Measurements from ENCODE around the gene WASHC2A. TPM values are rescaled to one million over a fixed set of nuclear protein-coding genes. Genes with fewer than 3 reads are reported as not detected.
"Not testable (repeated sequence)": the region's sequence is repeated elsewhere in the genome, so short reads cannot be mapped to it uniquely, and the experiment has no call there.

Gene WASHC2A
- 10 to 100 TPM; 21.3 to 27.9 (median 26.3) TPM for total RNA-seq

GRCh38 chr10:50067546-50068351 lies at the start of gene WASHC2A:
Gene WASHC2A, plus strand, starts transcription at chr10:50067954. Its CDS starts 52 bp downstream, at chr10:50068006.
- not testable (repeated sequence) for H3K4me1 Mint-ChIP-seq (ENCODE audit: low read depth); H3K36me3 Mint-ChIP-seq (ENCODE audit: insufficient read depth); H3K27me3 Mint-ChIP-seq (ENCODE audit: low read depth); H3K9me3 Mint-ChIP-seq
- peak; percentile 94 to 96 for ATAC-seq
- peak within 1 kb of the TSS; percentile 74 for H3K4me3 Mint-ChIP-seq
- peak; percentile 71 for DNase-seq

- DNase-seq; ATAC-seq; H3K36me3 Mint-ChIP-seq (ENCODE audit: insufficient read depth): not testable (repeated sequence)
Measured at GRCh38 chr10:50019279-50019678, 48.5 kb upstream of the WASHC2A start.

GRCh38 chr10:50020451-50021024 lies 47.2 kb upstream of the WASHC2A start:
- not testable (repeated sequence) for ATAC-seq; H3K4me1 Mint-ChIP-seq (ENCODE audit: low read depth); H3K4me3 Mint-ChIP-seq; H3K9me3 Mint-ChIP-seq; H3K36me3 Mint-ChIP-seq (ENCODE audit: insufficient read depth); H3K27me3 Mint-ChIP-seq (ENCODE audit: low read depth); DNase-seq

More at GRCh38 chr10:50019279-50019678, 48.5 kb upstream of the WASHC2A start:
- not testable (repeated sequence) for H3K4me3 Mint-ChIP-seq; H3K4me1 Mint-ChIP-seq (ENCODE audit: low read depth); H3K27me3 Mint-ChIP-seq (ENCODE audit: low read depth); H3K9me3 Mint-ChIP-seq

- no peak for DNase-seq
- H3K36me3 Mint-ChIP-seq (ENCODE audit: insufficient read depth) = no peaks in the 10 kb centered on the region
- peaks cover 16% of the 10 kb centered on the region for H3K27me3 Mint-ChIP-seq (ENCODE audit: low read depth)
- no peaks in the 10 kb centered on the region for H3K4me1 Mint-ChIP-seq (ENCODE audit: low read depth)
- H3K9me3 Mint-ChIP-seq = no peaks in the 10 kb centered on the region
- ATAC-seq = peak in 1 of 2 donors; percentile 10
- H3K4me3 Mint-ChIP-seq = no peak overlapping the region
Measured at GRCh38 chr10:50021646-50022045, 46.1 kb upstream of the WASHC2A start.

GRCh38 chr10:50024716-50025383 lies 42.9 kb upstream of the WASHC2A start:
- H3K36me3 Mint-ChIP-seq (ENCODE audit: insufficient read depth); H3K4me3 Mint-ChIP-seq; H3K4me1 Mint-ChIP-seq (ENCODE audit: low read depth); ATAC-seq; H3K9me3 Mint-ChIP-seq; DNase-seq: not testable (repeated sequence)
- H3K27me3 Mint-ChIP-seq (ENCODE audit: low read depth) = peaks cover 27% of the 10 kb centered on the region

- DNase-seq = no peak
Measured at GRCh38 chr10:50025627-50026026, 42.1 kb upstream of the WASHC2A start.

GRCh38 chr10:50027195-50027594 lies 40.6 kb upstream of the WASHC2A start:
- Mint-ChIP-seq H3K27me3 (ENCODE audit: low read depth) (peaks cover 29% of the 10 kb centered on the region), H3K9me3 (no peaks in the 10 kb centered on the region), H3K36me3 (ENCODE audit: insufficient read depth) (no peaks in the 10 kb centered on the region), H3K4me3 (no peak overlapping the region), H3K4me1 (ENCODE audit: low read depth) (no peaks in the 10 kb centered on the region)
- ATAC-seq (no peak), DNase-seq (no peak)

More at GRCh38 chr10:50025627-50026026, 42.1 kb upstream of the WASHC2A start:
- peaks cover 29% of the 10 kb centered on the region for H3K27me3 Mint-ChIP-seq (ENCODE audit: low read depth)
- H3K4me1 Mint-ChIP-seq (ENCODE audit: low read depth) = no peaks in the 10 kb centered on the region
- H3K36me3 Mint-ChIP-seq (ENCODE audit: insufficient read depth) = no peaks in the 10 kb centered on the region
- no peaks in the 10 kb centered on the region for H3K9me3 Mint-ChIP-seq
- no peak for ATAC-seq
- H3K4me3 Mint-ChIP-seq = no peak overlapping the region

- no peaks in the 10 kb centered on the region for H3K9me3 Mint-ChIP-seq
- H3K27me3 Mint-ChIP-seq (ENCODE audit: low read depth) = peaks cover 4% of the 10 kb centered on the region
- no peak overlapping the region for H3K4me3 Mint-ChIP-seq
- no peak for DNase-seq
- ATAC-seq = no peak
- no peaks in the 10 kb centered on the region for H3K36me3 Mint-ChIP-seq (ENCODE audit: insufficient read depth)
- H3K4me1 Mint-ChIP-seq (ENCODE audit: low read depth) = no peaks in the 10 kb centered on the region
Measured at GRCh38 chr10:50033481-50033880, 34.3 kb upstream of the WASHC2A start.

- not testable (repeated sequence) for H3K9me3 Mint-ChIP-seq; H3K36me3 Mint-ChIP-seq (ENCODE audit: insufficient read depth); H3K27me3 Mint-ChIP-seq (ENCODE audit: low read depth); ATAC-seq; DNase-seq; H3K4me3 Mint-ChIP-seq; H3K4me1 Mint-ChIP-seq (ENCODE audit: low read depth)
Measured at GRCh38 chr10:50035337-50035736, 32.4 kb upstream of the WASHC2A start.

GRCh38 chr10:50044941-50045664 lies 22.7 kb upstream of the WASHC2A start:
- peaks cover 6% of the 10 kb centered on the region for H3K36me3 Mint-ChIP-seq (ENCODE audit: insufficient read depth)
- no peak overlapping the region for H3K4me3 Mint-ChIP-seq
- DNase-seq (no peak), ATAC-seq (no peak)
- H3K4me1 Mint-ChIP-seq (ENCODE audit: low read depth) = no peaks in the 10 kb centered on the region
- H3K27me3 Mint-ChIP-seq (ENCODE audit: low read depth) = no peaks in the 10 kb centered on the region
- H3K9me3 Mint-ChIP-seq = no peaks in the 10 kb centered on the region

- not testable (repeated sequence) for DNase-seq; ATAC-seq; H3K27me3 Mint-ChIP-seq (ENCODE audit: low read depth); H3K4me3 Mint-ChIP-seq; H3K9me3 Mint-ChIP-seq; H3K4me1 Mint-ChIP-seq (ENCODE audit: low read depth); H3K36me3 Mint-ChIP-seq (ENCODE audit: insufficient read depth)
Measured at GRCh38 chr10:50046457-50046856, 21.3 kb upstream of the WASHC2A start.

GRCh38 chr10:50047594-50047993 lies 20.2 kb upstream of the WASHC2A start:
- not testable (repeated sequence) for ATAC-seq; H3K27me3 Mint-ChIP-seq (ENCODE audit: low read depth); H3K4me1 Mint-ChIP-seq (ENCODE audit: low read depth)

GRCh38 chr10:50051995-50052660 lies 15.6 kb upstream of the WASHC2A start:
- H3K36me3 Mint-ChIP-seq (ENCODE audit: insufficient read depth); H3K9me3 Mint-ChIP-seq; H3K4me1 Mint-ChIP-seq (ENCODE audit: low read depth); DNase-seq; ATAC-seq; H3K4me3 Mint-ChIP-seq; H3K27me3 Mint-ChIP-seq (ENCODE audit: low read depth): not testable (repeated sequence)

More at GRCh38 chr10:50047594-50047993, 20.2 kb upstream of the WASHC2A start:
- not testable (repeated sequence) for H3K36me3 Mint-ChIP-seq (ENCODE audit: insufficient read depth); H3K9me3 Mint-ChIP-seq; H3K4me3 Mint-ChIP-seq; DNase-seq
